Fibroblast of mammary gland (primary cell): ENCODE results near the gene KIAA1671.

Source experiments
- DNase-seq: peaks from one replicate; pipeline ENCODE4 v3.0.0-alpha.2; 2010; ENCODE audit warnings: low read depth
- H3K4me3 ChIP-seq: 2 replicates; pipeline ENCODE4 v1.5.1; 2011; ENCODE audit warnings: low read depth, mild to moderate bottlenecking, low read length, moderate library complexity; ENCODE audit not compliant: control insufficient read depth
- CTCF ChIP-seq: conservative IDR thresholded peaks from 2 replicates; pipeline ENCODE4 v1.5.1; 2011; ENCODE audit warnings: low read depth, low read length, inconsistent platforms; ENCODE audit not compliant: control insufficient read depth, insufficient read depth

The KIAA1671 gene

GRCh38 chr22:25016311-25016710 is 63.8 kb downstream of the KIAA1671 start:
- TF ChIP-seq CTCF, result no peak
- DNase-seq, result no peak
- no peak overlapping the region for H3K4me3 ChIP-seq

- no peak overlapping the region for H3K4me3 ChIP-seq
- no peak for DNase-seq
- no peak for TF ChIP-seq CTCF
Measured at GRCh38 chr22:25018009-25018408, 65.5 kb downstream of the KIAA1671 start.

GRCh38 chr22:25019427-25020184 is 67.1 kb downstream of the KIAA1671 start:
- no peak for DNase-seq
- no peak overlapping the region for H3K4me3 ChIP-seq
- no peak for TF ChIP-seq CTCF

- no peak for DNase-seq
- no peak for TF ChIP-seq CTCF
- H3K4me3 ChIP-seq, result no peak overlapping the region
Measured at GRCh38 chr22:25021409-25021808, 68.9 kb downstream of the KIAA1671 start.

- no peak for DNase-seq
- TF ChIP-seq CTCF, result no peak
- H3K4me3 ChIP-seq, result no peak overlapping the region
Measured at GRCh38 chr22:25021976-25022711, 69.6 kb downstream of the KIAA1671 start.

- TF ChIP-seq CTCF, result no peak
- DNase-seq, result no peak
Measured at GRCh38 chr22:25023879-25024278, 71.4 kb downstream of the KIAA1671 start.

More at GRCh38 chr22:25023879-25024278, 71.4 kb downstream of the KIAA1671 start:
- no peak overlapping the region for H3K4me3 ChIP-seq
